ENCODE data around the gene ENPP4. TPM values are rescaled to one million over a fixed set of nuclear protein-coding genes. Genes with fewer than 3 reads are reported as not detected.
"Not testable (repeated sequence)": the region's sequence is repeated elsewhere in the genome, so short reads cannot be mapped to it uniquely, and the experiment has no call there.

Gene ENPP4
- total RNA-seq, 2 donors from 2014 or later: 24.5 to 36.0 TPM

DNA sequence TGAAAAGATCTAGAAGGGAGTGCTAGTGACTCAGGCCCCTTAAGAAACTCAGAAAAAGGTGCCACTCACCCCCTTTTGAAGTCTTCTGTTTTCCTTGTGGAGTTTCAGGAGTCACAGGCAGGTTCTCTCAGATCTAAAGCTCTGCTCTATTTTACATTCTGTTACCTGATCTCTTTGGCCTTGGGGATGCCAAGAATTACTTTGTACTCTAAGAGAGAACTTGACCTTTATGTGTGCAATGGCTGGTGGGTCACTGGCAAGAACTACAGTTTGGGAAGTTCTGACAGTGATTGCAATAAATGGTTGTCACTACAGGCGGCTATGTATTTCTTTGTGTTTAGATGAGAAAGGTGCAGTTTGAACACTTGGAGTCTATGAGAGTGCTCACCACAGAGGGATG, 24.2 kb upstream of the ENPP4 start:
- Histone ChIP-seq H3K9me3 (peaks cover 0 to 12% of the 10 kb centered on the region in 2 donors), H3K4me3 (no peak overlapping the region)

DNA sequence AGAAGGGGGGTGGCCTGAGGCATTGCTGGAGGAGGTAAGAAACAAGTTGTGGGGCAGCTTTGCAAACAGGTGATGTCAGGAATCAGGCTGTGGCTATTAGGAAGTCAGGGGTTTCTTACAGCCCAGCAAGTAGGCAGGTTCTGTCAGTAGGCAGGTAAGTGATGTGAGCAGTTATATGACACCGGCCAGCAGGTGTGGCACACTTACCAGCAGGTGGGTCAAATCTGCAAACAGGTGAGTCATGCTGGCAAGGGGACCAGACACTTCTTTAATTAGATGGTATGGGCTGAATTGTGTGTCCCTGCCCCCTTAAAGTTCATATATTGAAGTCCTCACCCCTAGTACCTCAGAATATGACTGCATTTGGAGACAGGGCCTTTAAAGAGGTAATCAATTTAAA, 16.4 kb upstream of the ENPP4 start:
- Histone ChIP-seq H3K4me3 (no peak overlapping the region), H3K4me1 (no peaks in the 10 kb centered on the region), H3K27ac (no peak overlapping the region), H3K9me3 (no peaks in the 10 kb centered on the region), H3K36me3 (no peaks in the 10 kb centered on the region), H3K27me3 (no peaks in the 10 kb centered on the region)
- TF ChIP-seq, protein P1, sequence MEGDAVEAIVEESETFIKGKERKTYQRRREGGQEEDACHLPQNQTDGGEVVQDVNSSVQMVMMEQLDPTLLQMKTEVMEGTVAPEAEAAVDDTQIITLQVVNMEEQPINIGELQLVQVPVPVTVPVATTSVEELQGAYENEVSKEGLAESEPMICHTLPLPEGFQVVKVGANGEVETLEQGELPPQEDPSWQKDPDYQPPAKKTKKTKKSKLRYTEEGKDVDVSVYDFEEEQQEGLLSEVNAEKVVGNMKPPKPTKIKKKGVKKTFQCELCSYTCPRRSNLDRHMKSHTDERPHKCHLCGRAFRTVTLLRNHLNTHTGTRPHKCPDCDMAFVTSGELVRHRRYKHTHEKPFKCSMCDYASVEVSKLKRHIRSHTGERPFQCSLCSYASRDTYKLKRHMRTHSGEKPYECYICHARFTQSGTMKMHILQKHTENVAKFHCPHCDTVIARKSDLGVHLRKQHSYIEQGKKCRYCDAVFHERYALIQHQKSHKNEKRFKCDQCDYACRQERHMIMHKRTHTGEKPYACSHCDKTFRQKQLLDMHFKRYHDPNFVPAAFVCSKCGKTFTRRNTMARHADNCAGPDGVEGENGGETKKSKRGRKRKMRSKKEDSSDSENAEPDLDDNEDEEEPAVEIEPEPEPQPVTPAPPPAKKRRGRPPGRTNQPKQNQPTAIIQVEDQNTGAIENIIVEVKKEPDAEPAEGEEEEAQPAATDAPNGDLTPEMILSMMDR (IDR thresholded peaks at IDR 0.05): no peak
- DNase-seq (ENCODE audit: low spot score): no peak

More for the DNA sequence above, 24.2 kb upstream of the ENPP4 start:
- DNase-seq (ENCODE audit: low spot score): no peak
- H3K36me3 ChIP-seq: no peaks in the 10 kb centered on the region
- no peaks in the 10 kb centered on the region for H3K27me3 ChIP-seq
- H3K4me1 ChIP-seq: no peaks in the 10 kb centered on the region
- H3K27ac ChIP-seq: no peak overlapping the region
- TF ChIP-seq, protein P1 (IDR thresholded peaks at IDR 0.05): no peak

DNA sequence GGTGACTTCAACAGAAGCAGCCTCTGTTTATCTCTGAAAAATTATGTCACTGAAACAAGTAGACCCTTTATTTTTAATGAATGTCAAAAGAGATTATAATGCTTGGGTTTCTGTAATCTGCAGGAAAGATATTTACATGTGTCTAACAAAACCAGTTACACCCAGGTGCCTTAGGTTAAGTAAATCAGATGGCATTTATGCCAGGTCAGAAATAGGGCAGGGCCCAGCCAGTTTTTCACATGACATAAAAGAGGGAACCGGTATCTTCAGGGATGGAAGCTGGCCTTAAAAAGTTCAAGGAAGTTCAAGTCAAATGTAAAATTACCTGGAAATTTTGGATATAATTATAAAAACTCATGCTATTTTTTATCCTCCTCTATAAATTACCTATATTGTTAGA, 14.2 kb upstream of the ENPP4 start:
- Histone ChIP-seq H3K4me3 (no peak overlapping the region), H3K27me3 (no peaks in the 10 kb centered on the region), H3K4me1 (no peaks in the 10 kb centered on the region), H3K9me3 (no peaks in the 10 kb centered on the region), H3K36me3 (no peaks in the 10 kb centered on the region), H3K27ac (no peak overlapping the region)
- TF ChIP-seq, protein P1 (IDR thresholded peaks at IDR 0.05): no peak
- DNase-seq (ENCODE audit: low spot score): no peak

DNA sequence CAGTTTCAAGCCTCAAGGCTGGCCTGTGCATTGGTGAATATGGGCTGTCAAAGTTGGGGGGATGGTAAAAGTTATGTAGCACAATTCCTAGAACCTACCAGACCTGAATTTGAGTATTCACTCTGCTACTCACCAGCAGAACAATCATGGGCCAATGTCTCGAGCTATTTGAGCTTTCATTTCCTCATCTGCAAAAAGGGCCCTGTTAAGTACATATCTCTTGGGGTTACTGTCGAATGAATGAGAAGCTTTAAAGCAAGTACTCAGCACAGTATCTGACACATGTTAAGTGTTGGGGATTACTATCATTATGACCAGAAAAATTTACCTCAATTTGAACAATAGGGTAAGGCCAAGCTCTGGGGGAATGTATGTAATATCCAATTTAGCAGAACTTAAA, 13.5 kb upstream of the ENPP4 start:
- DNase-seq (ENCODE audit: low spot score): no peak
- H3K27me3 ChIP-seq: no peaks in the 10 kb centered on the region
- no peak overlapping the region for H3K4me3 ChIP-seq
- H3K4me1 ChIP-seq: no peaks in the 10 kb centered on the region
- TF ChIP-seq, protein P1 (IDR thresholded peaks at IDR 0.05): no peak
- H3K9me3 ChIP-seq: no peaks in the 10 kb centered on the region
- no peak overlapping the region for H3K27ac ChIP-seq
- no peaks in the 10 kb centered on the region for H3K36me3 ChIP-seq

DNA sequence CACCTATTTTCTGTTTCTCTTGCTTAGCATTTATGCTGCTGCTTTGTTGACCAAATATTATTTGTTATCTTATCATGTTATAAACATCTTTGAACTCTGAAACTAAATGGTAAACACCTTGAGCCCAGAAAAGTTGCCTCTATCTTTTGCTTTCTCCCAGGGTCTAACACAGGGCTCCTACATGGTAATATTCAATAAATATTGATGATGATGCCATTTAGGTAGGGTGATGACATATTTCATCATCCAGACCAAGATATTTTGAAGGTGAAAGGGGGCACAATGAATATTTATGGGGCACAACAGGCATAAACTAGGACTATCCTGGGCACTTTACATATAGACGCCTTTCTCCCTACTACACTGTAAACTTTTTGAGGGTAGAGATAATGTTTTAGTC, 11.6 kb upstream of the ENPP4 start:
- no peak for DNase-seq (ENCODE audit: low spot score)
- Histone ChIP-seq H3K4me1 (no peaks in the 10 kb centered on the region), H3K27ac (no peak overlapping the region), H3K4me3 (no peak overlapping the region), H3K36me3 (no peaks in the 10 kb centered on the region), H3K9me3 (no peaks in the 10 kb centered on the region), H3K27me3 (no peaks in the 10 kb centered on the region)
- TF ChIP-seq, protein P1 (IDR thresholded peaks at IDR 0.05): no peak

DNA sequence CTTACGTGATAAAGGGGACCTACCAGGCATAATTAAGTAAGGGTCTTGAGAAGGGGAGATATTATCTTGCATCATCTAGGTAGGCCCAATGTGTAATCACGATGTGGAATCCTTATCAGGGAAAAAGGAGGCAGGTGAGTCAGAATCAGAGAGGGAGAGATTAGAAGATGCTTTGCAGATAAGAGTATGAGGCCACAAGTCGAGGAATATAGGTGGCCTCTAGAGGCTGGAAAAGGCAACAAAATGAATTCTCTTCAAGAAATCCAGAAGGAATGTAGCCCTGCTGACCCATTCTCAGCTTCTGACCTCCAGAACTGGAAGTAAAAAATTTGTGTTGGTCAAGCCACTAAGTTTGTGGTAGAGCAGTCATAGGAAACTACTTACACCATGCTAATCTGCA, 11.0 kb upstream of the ENPP4 start:
- Histone ChIP-seq H3K4me1 (no peaks in the 10 kb centered on the region), H3K9me3 (no peaks in the 10 kb centered on the region), H3K27ac (no peak overlapping the region), H3K36me3 (no peaks in the 10 kb centered on the region), H3K27me3 (no peaks in the 10 kb centered on the region), H3K4me3 (no peak overlapping the region)
- TF ChIP-seq, protein P1 (IDR thresholded peaks at IDR 0.05): no peak
- DNase-seq (ENCODE audit: low spot score): no peak

DNA sequence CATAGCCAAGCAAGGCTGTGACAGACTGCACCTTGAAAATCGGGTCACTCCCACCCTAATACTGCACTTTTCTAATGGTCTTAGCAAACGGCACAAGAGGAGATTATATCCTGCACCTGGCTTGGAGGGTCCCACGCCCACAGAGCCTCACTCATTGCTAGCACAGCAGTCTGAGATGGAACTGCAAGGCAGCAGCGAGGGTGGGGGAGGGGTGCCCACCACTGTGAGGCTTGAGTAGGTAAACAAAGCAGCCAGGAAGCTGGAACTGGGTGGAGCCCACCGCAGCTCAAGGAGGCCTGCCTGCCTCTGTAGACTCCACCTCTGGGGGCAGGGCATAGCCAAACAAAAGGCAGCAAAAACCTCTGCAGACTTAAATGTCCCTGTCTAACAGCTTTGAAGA, 10.1 kb upstream of the ENPP4 start:
- H3K4me1 ChIP-seq; H3K36me3 ChIP-seq; H3K27me3 ChIP-seq; H3K4me3 ChIP-seq; H3K27ac ChIP-seq; DNase-seq (ENCODE audit: low spot score); H3K9me3 ChIP-seq: not testable (repeated sequence)

All from right atrium auricular region (tissue), 2 donors.